Fibroblast of gingiva (primary cell): ENCODE data around the gene BBX.
"Not testable (repeated sequence)": the region's sequence is repeated elsewhere in the genome, so short reads cannot be mapped to it uniquely, and the experiment has no call there.

ENCODE experiments used
- DNase-seq: peaks from one replicate; pipeline ENCODE4 v3.0.0-alpha.2; 2011; ENCODE audit warnings: low read depth

The BBX gene

DNA sequence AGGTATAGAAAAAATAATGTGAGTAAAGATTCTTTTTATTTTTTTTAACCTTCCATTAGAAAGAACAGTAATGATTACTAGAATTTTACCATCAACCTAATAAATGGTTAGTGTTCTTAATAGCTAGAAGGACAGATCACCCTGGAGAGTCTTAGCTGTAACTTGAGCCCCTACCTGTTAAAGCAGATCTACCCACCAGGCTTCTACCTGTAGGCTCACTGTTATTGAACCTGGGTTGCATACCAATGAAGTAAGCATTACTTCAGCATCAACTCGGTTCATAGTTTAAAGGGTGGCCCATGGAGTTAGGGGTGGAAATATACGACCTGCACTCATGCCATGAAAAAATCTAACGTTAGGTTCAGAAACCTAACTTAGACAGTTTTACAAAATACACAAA is 280.4 kb downstream of the BBX start:
- DNase-seq = no peak

GRCh38 chr3:107806021-107806420 is 283.3 kb downstream of the BBX start:
- DNase-seq = no peak

DNA sequence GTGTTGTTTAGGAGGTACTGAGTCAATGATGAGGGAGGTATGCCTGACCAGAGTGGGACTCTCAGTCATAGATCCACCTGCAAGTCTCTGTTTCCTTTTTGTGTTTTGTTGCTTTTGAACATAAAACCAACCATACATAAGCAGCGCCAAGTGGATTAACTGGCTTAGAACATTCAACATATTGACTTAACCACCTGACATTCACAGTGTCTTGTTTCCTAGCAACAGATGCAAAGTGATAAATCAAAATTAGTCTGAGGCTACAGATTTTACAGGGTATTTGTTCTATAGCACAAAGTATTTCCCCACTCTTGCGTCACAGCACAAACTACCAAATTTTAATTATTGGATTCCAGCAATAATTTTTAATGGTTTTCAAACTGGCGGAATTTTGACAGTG is 283.8 kb downstream of the BBX start:
- no peak for DNase-seq

- no peak for DNase-seq
Measured at GRCh38 chr3:107810171-107811071, 287.7 kb downstream of the BBX start.

GRCh38 chr3:107813026-107813425 is 290.3 kb downstream of the BBX start:
- DNase-seq = peak; percentile 6

DNA sequence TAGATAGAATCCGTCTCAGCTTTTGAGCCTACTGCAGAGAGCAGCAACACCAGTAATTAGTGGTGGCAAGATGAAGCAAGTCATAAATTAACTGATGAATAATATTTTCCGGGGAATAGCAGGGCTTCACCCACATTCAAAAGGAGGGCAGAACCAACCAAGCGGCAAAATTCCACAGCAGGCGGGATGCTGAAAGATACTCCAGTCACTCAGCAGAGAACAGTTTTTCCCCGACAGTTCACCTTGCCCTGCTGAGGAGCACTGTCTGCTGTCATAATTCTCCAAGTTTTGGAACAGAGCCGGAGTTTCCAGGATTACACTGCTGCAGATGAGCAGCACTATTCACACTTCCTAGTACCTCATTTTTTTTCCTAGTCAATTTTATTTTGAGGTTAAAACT is 293.3 kb downstream of the BBX start:
- DNase-seq = peak; percentile 5

DNA sequence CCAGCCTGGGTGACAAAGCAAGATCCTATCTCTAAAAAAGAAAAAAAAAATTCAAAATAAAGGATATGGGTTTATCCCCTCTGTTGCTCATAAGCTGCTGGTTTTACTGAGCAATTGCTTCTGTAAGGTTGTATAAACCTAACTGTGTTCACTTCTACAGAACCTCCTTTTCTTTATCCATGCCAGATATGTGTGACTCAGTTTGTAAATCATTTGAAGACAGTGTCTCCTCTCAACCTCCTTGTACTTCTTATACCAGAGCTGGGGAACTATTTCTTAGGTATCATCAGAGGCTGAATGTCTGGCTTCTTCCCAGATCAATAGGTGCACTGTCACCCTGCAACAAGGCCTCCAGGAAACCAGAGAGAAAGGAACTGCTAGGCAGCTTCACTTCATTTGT is 294.3 kb downstream of the BBX start:
- no peak for DNase-seq

GRCh38 chr3:107818025-107818424 is 295.3 kb downstream of the BBX start:
- no peak for DNase-seq

DNA sequence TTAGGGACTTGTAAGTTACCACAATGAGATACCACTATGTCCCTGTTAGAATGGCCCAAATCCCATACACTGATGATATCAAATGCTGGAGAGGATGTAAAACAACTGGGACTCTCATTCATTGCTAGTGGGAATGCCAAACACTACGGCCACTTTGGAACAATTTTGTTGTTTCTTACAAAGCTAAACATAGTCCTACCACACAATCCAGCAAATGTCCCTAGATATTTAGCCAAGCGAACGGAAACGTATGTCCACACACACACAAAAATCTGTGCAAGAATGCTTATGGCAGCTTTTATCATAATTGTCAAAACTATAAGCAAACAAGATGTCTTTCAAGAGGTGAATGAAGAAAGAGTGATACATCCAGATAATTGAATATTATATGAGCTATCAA is 296.9 kb downstream of the BBX start:
- DNase-seq = no peak

DNA sequence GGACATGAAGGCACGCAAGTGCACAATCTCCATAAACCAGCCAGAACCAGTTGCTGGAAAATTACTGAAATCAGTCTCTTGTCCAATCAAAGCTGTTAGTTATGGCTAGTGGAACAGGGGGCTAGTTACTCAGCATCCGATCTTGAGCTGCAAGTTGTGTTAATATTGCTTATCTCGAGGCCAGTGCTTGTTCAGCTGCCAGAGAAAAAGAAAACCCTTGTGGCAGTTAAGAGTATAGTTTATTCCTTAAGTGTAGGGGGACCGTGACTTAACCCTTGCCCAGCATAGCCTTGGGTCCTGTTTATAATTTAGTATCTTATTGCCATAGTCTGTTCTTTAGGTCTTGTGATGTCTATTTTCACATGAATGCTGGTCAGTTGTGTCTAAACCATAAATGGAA is 299.5 kb downstream of the BBX start:
- no peak for DNase-seq

GRCh38 chr3:107824822-107825371 is 302.1 kb downstream of the BBX start:
- DNase-seq = no peak

GRCh38 chr3:107825556-107825955 is 302.8 kb downstream of the BBX start:
- DNase-seq = no peak

- no peak for DNase-seq
Measured at GRCh38 chr3:107826727-107827126, 304.0 kb downstream of the BBX start.

DNA sequence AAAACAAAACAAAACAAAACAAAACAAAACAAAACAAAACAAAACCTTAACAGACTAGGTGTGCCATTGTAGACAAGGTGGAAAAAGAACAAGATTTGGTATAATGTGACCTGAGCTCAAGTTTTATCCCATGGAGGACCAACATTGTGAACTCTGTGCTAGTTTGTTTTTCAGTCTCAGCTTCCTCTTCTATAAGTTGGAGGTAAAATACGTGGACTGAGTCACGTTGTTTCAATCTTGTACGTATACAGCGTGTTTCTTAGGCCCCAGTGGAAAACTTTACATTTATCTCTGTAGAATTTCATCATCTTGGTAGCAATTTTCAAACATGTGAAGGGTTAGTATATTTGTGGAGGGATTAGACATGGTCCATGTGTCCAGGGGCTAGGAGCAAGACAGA is 306.4 kb downstream of the BBX start:
- no peak for DNase-seq

- no peak for DNase-seq
Measured at GRCh38 chr3:107831590-107831989, 308.8 kb downstream of the BBX start.

GRCh38 chr3:107833043-107833442 is 310.3 kb downstream of the BBX start:
- DNase-seq = no peak

GRCh38 chr3:107833722-107834416 is 311.1 kb downstream of the BBX start:
- DNase-seq = no peak

GRCh38 chr3:107835001-107835400 is 312.2 kb downstream of the BBX start:
- DNase-seq = not testable (repeated sequence)

DNA sequence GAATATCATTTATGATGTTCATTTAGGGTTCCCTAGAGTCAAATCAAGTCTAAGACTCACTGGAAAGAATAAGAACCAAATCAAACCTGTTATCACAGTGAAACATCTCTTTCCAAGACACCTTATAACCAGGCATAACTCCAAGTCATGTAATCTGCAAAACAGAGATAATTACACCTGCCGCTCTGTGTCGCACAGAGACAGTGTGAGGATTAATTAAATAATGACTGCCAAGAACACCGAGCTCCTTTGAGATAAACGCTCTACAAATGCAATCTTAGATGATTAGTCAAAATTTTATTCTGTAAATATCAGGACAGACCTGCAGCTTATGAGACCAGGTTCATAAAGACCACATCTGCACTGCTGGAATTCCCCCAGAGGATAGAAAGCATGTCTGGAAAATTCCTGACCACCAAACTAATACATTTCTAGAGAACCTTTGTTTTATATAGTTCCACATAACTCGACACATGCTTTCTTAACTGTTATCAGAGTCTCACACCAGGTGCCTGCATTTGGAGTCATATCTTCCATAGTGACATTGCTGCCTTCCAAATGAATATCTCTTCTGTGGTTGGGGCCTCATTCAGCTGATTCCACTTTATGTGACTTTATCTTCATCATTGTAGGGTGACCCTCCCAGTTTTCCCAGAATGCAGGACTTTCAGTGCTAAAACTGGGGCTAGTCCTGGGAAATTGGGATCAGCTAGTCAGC is 315.3 kb downstream of the BBX start:
- DNase-seq = no peak

DNA sequence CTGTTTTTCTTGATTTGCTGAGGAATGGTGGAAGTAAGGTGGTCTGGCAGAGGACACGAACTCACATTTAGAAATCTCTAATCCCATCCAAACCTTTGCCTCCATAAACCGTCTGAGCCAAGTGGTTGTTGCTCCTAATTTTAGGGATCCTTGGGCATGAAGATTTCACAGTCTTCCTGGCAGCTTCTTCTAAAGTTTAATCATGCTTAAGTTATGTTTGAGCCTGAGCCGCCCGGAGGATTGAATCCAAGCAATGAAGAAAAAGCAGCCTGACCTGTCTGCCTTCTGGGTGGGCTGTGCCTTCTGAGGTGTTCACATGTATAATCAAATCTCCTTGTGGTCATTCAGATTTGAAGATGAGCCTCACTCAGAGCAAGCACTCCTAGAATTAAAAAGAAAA is 319.1 kb downstream of the BBX start:
- no peak for DNase-seq

- DNase-seq = no peak
Measured at GRCh38 chr3:107842940-107843339, 320.2 kb downstream of the BBX start.
